Neural cell (in vitro differentiated cells): ENCODE data around the gene CCNI. TPM values are rescaled to one million over a fixed set of nuclear protein-coding genes. Genes with fewer than 3 reads are reported as not detected.
"Not testable (repeated sequence)": the region's sequence is repeated elsewhere in the genome, so short reads cannot be mapped to it uniquely, and the experiment has no call there.

ENCODE experiments used
- H2AFZ ChIP-seq: fragments of 200-600, 300-800 bp; sonication (generic), shearing (Covaris generic); 2 replicates; pipeline ENCODE4 v1.6.0; 2014; ENCODE audit warnings: low read depth, mild to moderate bottlenecking, antibody characterized with exemption, low read length, moderate library complexity
- H3F3A ChIP-seq: fragments of 200-600 bp; shearing (Covaris generic); 2 replicates; pipeline ENCODE4 v1.6.1; 2016; ENCODE audit warnings: mild to moderate bottlenecking, moderate library complexity, mixed read lengths, antibody characterized with exemption, low read length; ENCODE audit not compliant: insufficient read depth, poor library complexity, severe bottlenecking
- H3K27ac ChIP-seq: fragments of 200-600, 300-800 bp; sonication (generic), shearing (Covaris generic); 2 replicates; pipeline ENCODE4 v1.5.1; 2014; ENCODE audit warnings: mild to moderate bottlenecking, low read length, moderate library complexity
- H3K27me3 ChIP-seq: fragments of 300-800, 200-600 bp; sonication (generic), shearing (Covaris generic); 2 replicates; pipeline ENCODE4 v1.6.0; 2014; ENCODE audit warnings: mild to moderate bottlenecking, low read depth, low read length, moderate library complexity; ENCODE audit not compliant: insufficient read depth
- H3K36me3 ChIP-seq: fragments of 300-800, 200-600 bp; sonication (generic), shearing (Covaris generic); 2 replicates; pipeline ENCODE4 v1.5.1; 2014; ENCODE audit warnings: mild to moderate bottlenecking, antibody characterized with exemption, low read length, moderate library complexity; ENCODE audit not compliant: insufficient read depth
- H3K4me2 ChIP-seq: fragments of 300-800, 200-600 bp; sonication (generic), shearing (Covaris generic); 2 replicates; pipeline ENCODE4 v1.6.0; 2014; ENCODE audit warnings: mild to moderate bottlenecking, low read length
- H3K4me3 ChIP-seq: fragments of 300-800, 200-600 bp; sonication (generic), shearing (Covaris generic); 2 replicates; pipeline ENCODE4 v1.5.1; 2014; ENCODE audit warnings: mild to moderate bottlenecking, low read length, moderate library complexity
- H3K79me2 ChIP-seq: fragments of 200-600 bp; shearing (Covaris generic); replicated peaks from 2 replicates; pipeline ENCODE4 v1.6.0; 2014; ENCODE audit warnings: mild to moderate bottlenecking, low read length, moderate library complexity; ENCODE audit not compliant: insufficient read depth
- H3K9ac ChIP-seq: fragments of 300-800, 200-600 bp; sonication (generic), shearing (Covaris generic); 2 replicates; pipeline ENCODE4 v1.6.1; 2016; ENCODE audit warnings: mild to moderate bottlenecking, low read length, mixed read lengths
- H3K9me2 ChIP-seq: fragments of 200-600 bp; shearing (Covaris generic); 2 replicates; pipeline ENCODE4 v1.6.1; 2016; ENCODE audit warnings: mild to moderate bottlenecking, low read length, mixed read lengths; ENCODE audit not compliant: insufficient read depth
- H3K9me3 ChIP-seq: fragments of 200-600, 300-800 bp; sonication (generic), shearing (Covaris generic); 2 replicates; pipeline ENCODE4 v1.6.1; 2016; ENCODE audit warnings: mild to moderate bottlenecking, mixed run types, low read length, moderate library complexity, mixed read lengths
- H4K20me1 ChIP-seq: fragments of 200-600 bp; shearing (Covaris generic); 2 replicates; pipeline ENCODE4 v1.6.1; 2016; ENCODE audit warnings: mild to moderate bottlenecking, mixed run types; ENCODE audit not compliant: insufficient read depth
- EP300 ChIP-seq: fragments of 450-650 bp; conservative IDR thresholded peaks from 2 replicates; pipeline ENCODE4 v1.6.1; 2014; ENCODE audit warnings: antibody characterized with exemption, mild to moderate bottlenecking, moderate library complexity; ENCODE audit not compliant: poor library complexity, severe bottlenecking
- EZH2 ChIP-seq: fragments of 200-600, 300-800 bp; shearing (Covaris generic), sonication (generic); IDR thresholded peaks from 2 replicates; pipeline ENCODE4 v1.6.1; 2014; ENCODE audit warnings: antibody characterized with exemption, low read length, borderline replicate concordance, mild to moderate bottlenecking; ENCODE audit not compliant: insufficient read depth, poor library complexity, severe bottlenecking
- POLR2AphosphoS5 ChIP-seq: IDR thresholded peaks from 2 replicates; pipeline ENCODE4 v1.6.1; 2012
- RAD21 ChIP-seq: fragments of 450-650 bp; conservative IDR thresholded peaks from 2 replicates; pipeline ENCODE4 v1.6.1; 2014; ENCODE audit warnings: antibody characterized with exemption, mild to moderate bottlenecking, moderate library complexity
- REST ChIP-seq: IDR thresholded peaks from 2 replicates; pipeline ENCODE4 v1.6.1; 2012; ENCODE audit warnings: borderline replicate concordance
- SMC3 ChIP-seq: fragments of 450-650 bp; conservative IDR thresholded peaks from 2 replicates; pipeline ENCODE4 v1.6.1; 2014; ENCODE audit warnings: antibody characterized with exemption, mild to moderate bottlenecking, moderate library complexity; ENCODE audit not compliant: poor library complexity
- TAF1 ChIP-seq: IDR thresholded peaks from 2 replicates; pipeline ENCODE4 v1.6.1; 2012; ENCODE audit warnings: low read depth
- polyA plus RNA-seq: library from polyadenylated mRNA; depleted of rRNA; stranded (reverse); fragments of >200 nt; gene quantifications from 2 replicates; pipeline ENCODE4 v1.2.3, GENCODE V29; 2014

CCNI gene
- polyA plus RNA-seq, 1 donor from 2014 or later = 129 TPM

GRCh38 chr4:77039796-77040195 lies 36.0 kb downstream of the CCNI start:
- Histone ChIP-seq H3K4me2 (no peak overlapping the region), H3K79me2 (no peaks in the 10 kb centered on the region), H2AFZ (no peak overlapping the region), H3K4me3 (no peak overlapping the region), H3K9me2 (no peaks in the 10 kb centered on the region), H3K9me3 (no peaks in the 10 kb centered on the region), H3F3A (no peaks in the 10 kb centered on the region), H3K9ac (no peak overlapping the region), H3K36me3 (peaks cover 13% of the 10 kb centered on the region), H4K20me1 (no peaks in the 10 kb centered on the region), H3K27ac (no peak overlapping the region), H3K27me3 (no peaks in the 10 kb centered on the region)
- TF ChIP-seq EP300 (no peak), TAF1 (no peak), EZH2 (no peak)

- no peaks in the 10 kb centered on the region for H4K20me1 ChIP-seq
- no peak for TF ChIP-seq REST
- no peak for TF ChIP-seq EP300
- no peak overlapping the region for H3K4me3 ChIP-seq
- H3K79me2 ChIP-seq = no peaks in the 10 kb centered on the region
- H3K9ac ChIP-seq = no peak overlapping the region
- H3K4me2 ChIP-seq = no peak overlapping the region
- H3F3A ChIP-seq = no peaks in the 10 kb centered on the region
- H2AFZ ChIP-seq = no peak overlapping the region
- H3K27me3 ChIP-seq = no peaks in the 10 kb centered on the region
- no peak overlapping the region for H3K27ac ChIP-seq
- H3K36me3 ChIP-seq = peaks cover 20% of the 10 kb centered on the region
- H3K9me3 ChIP-seq = no peaks in the 10 kb centered on the region
- H3K9me2 ChIP-seq = no peaks in the 10 kb centered on the region
These were observed 38.1 kb downstream of the CCNI start for GRCh38 chr4:77037736-77038135.

GRCh38 chr4:77037168-77037567 lies 38.6 kb downstream of the CCNI start:
- H3K79me2 ChIP-seq, H2AFZ ChIP-seq, H3K4me2 ChIP-seq, H4K20me1 ChIP-seq, H3K9ac ChIP-seq, H3K4me3 ChIP-seq, H3K27ac ChIP-seq, H3K9me3 ChIP-seq, H3K9me2 ChIP-seq, H3F3A ChIP-seq, H3K27me3 ChIP-seq: not testable (repeated sequence)
- peaks cover 20% of the 10 kb centered on the region for H3K36me3 ChIP-seq

GRCh38 chr4:77036206-77036605 lies 39.6 kb downstream of the CCNI start:
- Histone ChIP-seq H4K20me1 (no peaks in the 10 kb centered on the region), H2AFZ (no peak overlapping the region), H3K27ac (no peak overlapping the region), H3K9me2 (no peaks in the 10 kb centered on the region), H3K9ac (no peak overlapping the region), H3K27me3 (no peaks in the 10 kb centered on the region), H3F3A (no peaks in the 10 kb centered on the region), H3K4me3 (no peak overlapping the region), H3K36me3 (peaks cover 20% of the 10 kb centered on the region), H3K9me3 (no peaks in the 10 kb centered on the region), H3K4me2 (no peak overlapping the region), H3K79me2 (no peaks in the 10 kb centered on the region)
- TF ChIP-seq EP300 (no peak), SMC3 (no peak), POLR2AphosphoS5 (no peak), RAD21 (no peak)
